GM12891 (cell line): ENCODE data around the gene SDF2.
"Not testable (repeated sequence)": the region's sequence is repeated elsewhere in the genome, so short reads cannot be mapped to it uniquely, and the experiment has no call there.

ENCODE experiments used
- POLR2A ChIP-seq: IDR thresholded peaks from 2 replicates; pipeline ENCODE4 v1.6.1; 2011; ENCODE audit warnings: low read depth, low read length, control low read depth
- POLR2AphosphoS5 ChIP-seq: IDR thresholded peaks from 2 replicates; pipeline ENCODE4 v1.6.1; 2011; ENCODE audit warnings: low read depth, low read length, control low read depth
- TAF1 ChIP-seq: IDR thresholded peaks from 2 replicates; pipeline ENCODE4 v1.6.1; 2011; ENCODE audit warnings: low read depth, low read length, control low read depth

DNA sequence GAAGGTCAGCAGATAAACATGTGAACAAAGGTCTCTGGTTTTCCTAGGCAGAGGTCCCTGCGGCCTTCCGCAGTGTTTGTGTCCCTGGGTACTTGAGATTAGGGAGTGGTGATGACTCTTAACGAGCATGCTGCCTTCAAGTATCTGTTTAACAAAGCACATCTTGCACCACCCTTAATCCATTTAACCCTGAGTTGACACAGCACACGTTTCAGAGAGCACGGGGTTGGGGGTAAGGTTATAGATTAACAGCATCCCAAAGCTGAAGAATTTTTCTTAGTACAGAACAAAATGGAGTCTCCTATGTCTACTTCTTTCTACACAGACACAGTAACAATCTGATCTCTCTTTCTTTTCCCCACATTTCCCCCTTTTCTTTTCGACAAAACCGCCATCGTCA is 3.4 kb downstream of the SDF2 start:
- TF ChIP-seq POLR2A, TAF1, POLR2AphosphoS5: not testable (repeated sequence)
